ENCODE data around the gene PALLD. TPM values are rescaled to one million over a fixed set of nuclear protein-coding genes. Genes with fewer than 3 reads are reported as not detected.

PALLD gene
- polyA plus RNA-seq, 1 donor from 2014 or later, result 20.5 TPM

- Histone ChIP-seq H3K9ac (ENCODE audit: low read length) (peak overlapping the region; percentile 98), H2AFZ (ENCODE audit: low read depth, low read length) (peak overlapping the region; percentile 84), H3K9me2 (ENCODE audit: insufficient read depth, low read length) (no peaks in the 10 kb centered on the region), H3K4me2 (ENCODE audit: low read length) (peak overlapping the region; percentile 83), H3K27ac (ENCODE audit: low read length) (peak overlapping the region; percentile 91), H3K36me3 (ENCODE audit: insufficient read depth, low read length) (no peaks in the 10 kb centered on the region), H4K20me1 (ENCODE audit: insufficient read depth) (no peaks in the 10 kb centered on the region), H3K79me2 (replicated peaks; ENCODE audit: insufficient read depth, low read length) (peaks cover 44% of the 10 kb centered on the region), H3F3A (ENCODE audit: insufficient read depth, low read length, poor library complexity, severe bottlenecking) (no peaks in the 10 kb centered on the region), H3K27me3 (ENCODE audit: insufficient read depth, low read depth, low read length) (no peaks in the 10 kb centered on the region), H3K4me3 (ENCODE audit: low read length) (peak overlapping the region; percentile 89), H3K9me3 (ENCODE audit: low read length) (no peaks in the 10 kb centered on the region)
- no peak for TF ChIP-seq EP300 (conservative IDR thresholded peaks at IDR 0.05; ENCODE audit: poor library complexity, severe bottlenecking)
- no peak for TF ChIP-seq TAF1 (IDR thresholded peaks at IDR 0.05; ENCODE audit: low read depth)
- TF ChIP-seq SMC3 (conservative IDR thresholded peaks at IDR 0.05; ENCODE audit: poor library complexity), result no peak
- TF ChIP-seq RAD21 (conservative IDR thresholded peaks at IDR 0.05), result no peak
- TF ChIP-seq POLR2AphosphoS5 (IDR thresholded peaks at IDR 0.05), result no peak
- TF ChIP-seq, protein P1, sequence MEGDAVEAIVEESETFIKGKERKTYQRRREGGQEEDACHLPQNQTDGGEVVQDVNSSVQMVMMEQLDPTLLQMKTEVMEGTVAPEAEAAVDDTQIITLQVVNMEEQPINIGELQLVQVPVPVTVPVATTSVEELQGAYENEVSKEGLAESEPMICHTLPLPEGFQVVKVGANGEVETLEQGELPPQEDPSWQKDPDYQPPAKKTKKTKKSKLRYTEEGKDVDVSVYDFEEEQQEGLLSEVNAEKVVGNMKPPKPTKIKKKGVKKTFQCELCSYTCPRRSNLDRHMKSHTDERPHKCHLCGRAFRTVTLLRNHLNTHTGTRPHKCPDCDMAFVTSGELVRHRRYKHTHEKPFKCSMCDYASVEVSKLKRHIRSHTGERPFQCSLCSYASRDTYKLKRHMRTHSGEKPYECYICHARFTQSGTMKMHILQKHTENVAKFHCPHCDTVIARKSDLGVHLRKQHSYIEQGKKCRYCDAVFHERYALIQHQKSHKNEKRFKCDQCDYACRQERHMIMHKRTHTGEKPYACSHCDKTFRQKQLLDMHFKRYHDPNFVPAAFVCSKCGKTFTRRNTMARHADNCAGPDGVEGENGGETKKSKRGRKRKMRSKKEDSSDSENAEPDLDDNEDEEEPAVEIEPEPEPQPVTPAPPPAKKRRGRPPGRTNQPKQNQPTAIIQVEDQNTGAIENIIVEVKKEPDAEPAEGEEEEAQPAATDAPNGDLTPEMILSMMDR (IDR thresholded peaks at IDR 0.05; ENCODE audit: poor library complexity, severe bottlenecking), result no peak
- TF ChIP-seq MXI1 (conservative IDR thresholded peaks at IDR 0.05; ENCODE audit: poor library complexity, severe bottlenecking), result no peak
- no peak for TF ChIP-seq EZH2 (IDR thresholded peaks at IDR 0.05; ENCODE audit: borderline replicate concordance, insufficient read depth, low read length, poor library complexity, severe bottlenecking)
- TF ChIP-seq REST (IDR thresholded peaks at IDR 0.05; ENCODE audit: borderline replicate concordance), result no peak
Measured at GRCh38 chr4:168831585-168831918, 334.7 kb downstream of the PALLD start.

DNA sequence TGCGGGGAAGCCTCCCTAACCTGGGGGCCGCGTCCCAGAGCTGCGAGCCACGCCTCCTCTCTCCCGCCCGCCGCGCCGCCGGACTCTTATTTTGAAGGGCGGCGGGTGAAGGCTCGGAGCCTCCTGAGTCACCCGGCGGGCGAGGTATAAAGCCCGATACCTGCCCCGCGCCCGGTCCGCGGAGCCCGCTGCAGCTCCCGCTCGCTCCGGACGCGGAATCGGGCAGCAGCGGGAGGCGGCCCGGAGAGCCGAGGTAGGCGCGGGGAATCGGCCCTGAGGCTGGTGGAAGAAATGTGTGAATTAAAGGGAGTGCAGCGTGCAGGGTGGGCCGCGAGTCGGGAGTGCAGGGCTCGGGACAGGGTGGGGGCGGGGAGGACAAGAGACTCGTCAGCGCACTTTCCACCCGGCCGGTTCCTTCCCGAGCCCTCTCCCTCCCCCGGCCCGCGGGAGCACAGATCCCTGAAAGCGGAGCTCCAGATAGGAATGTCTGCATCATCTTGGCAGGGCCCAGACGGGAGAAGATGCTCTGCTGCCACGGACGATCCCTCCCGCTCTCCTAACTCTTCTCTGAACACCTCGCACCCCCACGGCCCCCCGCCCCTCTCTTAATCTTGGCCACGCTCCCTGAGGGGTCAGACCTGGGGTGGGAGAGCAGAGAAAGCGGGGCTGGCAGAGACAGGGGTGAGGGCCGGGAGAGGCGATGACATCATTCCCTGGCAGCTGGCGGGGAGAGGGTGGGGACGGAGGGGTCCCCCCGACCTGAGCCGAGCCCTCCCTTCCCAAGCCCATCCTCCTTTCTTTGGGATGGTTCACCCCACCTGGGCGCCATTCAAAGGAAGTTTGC lies 335.3 kb downstream of the PALLD start:
- H3K27ac ChIP-seq (ENCODE audit: low read length), result peak overlapping the region; percentile 91
- H3K9me3 ChIP-seq (ENCODE audit: low read length), result no peaks in the 10 kb centered on the region
- H3K4me2 ChIP-seq (ENCODE audit: low read length), result peak overlapping the region; percentile 83
- peak overlapping the region; percentile 89 for H3K4me3 ChIP-seq (ENCODE audit: low read length)
- peak overlapping the region; percentile 84 for H2AFZ ChIP-seq (ENCODE audit: low read depth, low read length)
- no peaks in the 10 kb centered on the region for H3K36me3 ChIP-seq (ENCODE audit: insufficient read depth, low read length)
- no peaks in the 10 kb centered on the region for H3F3A ChIP-seq (ENCODE audit: insufficient read depth, low read length, poor library complexity, severe bottlenecking)
- H3K9ac ChIP-seq (ENCODE audit: low read length), result peak overlapping the region; percentile 98
- no peaks in the 10 kb centered on the region for H3K9me2 ChIP-seq (ENCODE audit: insufficient read depth, low read length)
- H3K79me2 ChIP-seq (replicated peaks; ENCODE audit: insufficient read depth, low read length), result peaks cover 50% of the 10 kb centered on the region
- H3K27me3 ChIP-seq (ENCODE audit: insufficient read depth, low read depth, low read length), result no peaks in the 10 kb centered on the region
- no peaks in the 10 kb centered on the region for H4K20me1 ChIP-seq (ENCODE audit: insufficient read depth)
- TF ChIP-seq EZH2 (IDR thresholded peaks at IDR 0.05; ENCODE audit: borderline replicate concordance, insufficient read depth, low read length, poor library complexity, severe bottlenecking) (no peak), REST (IDR thresholded peaks at IDR 0.05; ENCODE audit: borderline replicate concordance) (peak; percentile 70), RAD21 (conservative IDR thresholded peaks at IDR 0.05) (no peak), MXI1 (conservative IDR thresholded peaks at IDR 0.05; ENCODE audit: poor library complexity, severe bottlenecking) (peak; percentile 53), SMC3 (conservative IDR thresholded peaks at IDR 0.05; ENCODE audit: poor library complexity) (peak; percentile 19), POLR2AphosphoS5 (IDR thresholded peaks at IDR 0.05) (peak; percentile 71), TAF1 (IDR thresholded peaks at IDR 0.05; ENCODE audit: low read depth) (peak; percentile 30), EP300 (conservative IDR thresholded peaks at IDR 0.05; ENCODE audit: poor library complexity, severe bottlenecking) (peak; percentile 24)
- TF ChIP-seq, protein P1 (IDR thresholded peaks at IDR 0.05; ENCODE audit: poor library complexity, severe bottlenecking), result no peak
